GM21381 (cell line): ENCODE measurements around the gene LSM5.

Experiments
- ATAC-seq: cut with Tn5 transposase; IDR thresholded peaks from one replicate; pipeline ENCODE4 v1.9.1; 2021; ENCODE audit warnings: mild to moderate bottlenecking, moderate library complexity; ENCODE audit not compliant: unreplicated experiment

Gene LSM5

GRCh38 chr7:32490127-32490796 is at the start of gene LSM5:
LSM5 (minus strand) TSS chr7:32490380; CDS start chr7:32490365, 15 bp downstream.
- ATAC-seq = peak; percentile 85

GRCh38 chr7:32539366-32539765 is 49.2 kb upstream of the LSM5 start:
- ATAC-seq = no peak

- no peak for ATAC-seq
Observed at GRCh38 chr7:32537760-32538159, 47.6 kb upstream of the LSM5 start.

GRCh38 chr7:32536585-32536984 is 46.4 kb upstream of the LSM5 start:
- no peak for ATAC-seq

DNA sequence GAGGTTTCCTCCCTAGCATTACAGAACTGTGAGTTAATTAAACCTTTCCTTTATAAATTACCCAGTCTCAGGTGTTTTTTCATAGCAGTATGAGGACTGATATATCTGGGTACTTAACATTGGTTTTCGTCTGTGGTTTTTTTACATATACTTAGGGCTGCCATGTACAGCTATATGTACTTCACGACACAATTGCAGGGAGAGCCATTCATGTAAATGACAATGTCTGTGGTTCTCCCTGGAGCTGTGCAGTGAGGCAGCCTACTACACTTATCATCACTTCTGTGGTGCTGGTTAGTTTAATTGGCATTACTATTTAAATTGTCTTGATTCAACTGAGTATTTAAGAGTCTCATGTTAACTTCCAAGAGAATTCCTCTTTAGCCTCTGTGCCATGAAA is 45.8 kb upstream of the LSM5 start:
- ATAC-seq = no peak

GRCh38 chr7:32535162-32535702 is 45.1 kb upstream of the LSM5 start:
- no peak for ATAC-seq

GRCh38 chr7:32533276-32534029 is 43.3 kb upstream of the LSM5 start:
- no peak for ATAC-seq

- no peak for ATAC-seq
Observed at GRCh38 chr7:32532716-32533115, 42.5 kb upstream of the LSM5 start.

- ATAC-seq = no peak
Observed at GRCh38 chr7:32532086-32532485, 41.9 kb upstream of the LSM5 start.

DNA sequence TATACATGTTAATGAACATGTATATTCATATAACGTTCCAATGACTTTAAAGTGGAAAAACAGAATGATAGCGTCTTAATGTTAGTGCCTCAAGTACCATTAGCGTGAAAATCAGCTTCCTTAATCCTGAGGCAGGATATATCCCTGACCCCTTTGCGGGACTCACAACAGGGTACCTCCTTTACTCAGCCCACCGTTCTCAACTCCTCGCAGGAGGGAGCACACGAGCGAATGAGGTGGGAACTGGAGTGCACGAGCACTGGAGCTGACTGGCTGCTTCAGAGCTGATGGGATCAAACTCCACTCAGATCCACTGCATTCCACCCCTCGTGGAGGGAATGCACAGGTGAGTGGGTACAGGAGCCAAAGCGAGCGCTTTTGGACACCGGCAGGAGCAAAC is 41.2 kb upstream of the LSM5 start:
- ATAC-seq = no peak

DNA sequence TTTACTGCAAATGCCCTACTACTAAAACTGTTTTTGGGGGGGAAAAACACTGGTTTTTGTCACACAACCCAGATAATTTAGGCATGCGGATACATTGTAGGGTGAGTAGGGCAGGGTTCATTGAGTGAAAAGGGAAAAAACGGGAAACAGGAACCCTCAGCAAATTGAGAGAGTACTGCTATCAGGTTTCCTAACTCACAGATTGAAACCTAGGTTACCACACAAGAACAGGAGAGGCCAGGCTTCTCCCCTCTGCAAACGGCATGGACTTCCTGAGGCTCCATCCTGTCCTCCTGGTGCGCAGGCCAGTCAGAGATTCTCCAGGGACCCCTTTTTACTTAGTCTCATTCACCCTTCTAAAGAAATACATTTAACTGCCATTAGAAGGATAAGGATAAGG is 35.7 kb upstream of the LSM5 start:
- no peak for ATAC-seq

DNA sequence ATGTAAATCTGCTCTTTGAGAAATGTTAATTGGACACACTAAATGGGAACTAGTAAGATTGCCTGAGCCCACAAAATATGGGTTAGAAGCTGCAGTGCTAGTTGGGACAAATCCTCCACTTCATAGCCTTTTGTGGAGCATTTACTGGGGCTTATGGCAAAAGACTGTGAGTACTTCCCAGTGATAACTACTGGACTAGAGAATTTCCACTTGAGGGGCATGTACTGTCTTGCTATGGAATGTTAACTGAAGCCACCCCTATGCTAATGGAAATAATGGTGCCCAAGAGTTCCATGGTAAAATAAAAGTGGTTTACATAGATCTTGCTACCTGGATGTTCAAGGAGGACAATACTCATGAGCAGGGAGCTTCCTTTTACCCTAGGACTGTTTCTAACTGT is 34.5 kb upstream of the LSM5 start:
- no peak for ATAC-seq

- ATAC-seq = no peak
Observed at GRCh38 chr7:32522746-32523530, 32.8 kb upstream of the LSM5 start.

GRCh38 chr7:32519763-32520162 is 29.6 kb upstream of the LSM5 start:
- no peak for ATAC-seq

DNA sequence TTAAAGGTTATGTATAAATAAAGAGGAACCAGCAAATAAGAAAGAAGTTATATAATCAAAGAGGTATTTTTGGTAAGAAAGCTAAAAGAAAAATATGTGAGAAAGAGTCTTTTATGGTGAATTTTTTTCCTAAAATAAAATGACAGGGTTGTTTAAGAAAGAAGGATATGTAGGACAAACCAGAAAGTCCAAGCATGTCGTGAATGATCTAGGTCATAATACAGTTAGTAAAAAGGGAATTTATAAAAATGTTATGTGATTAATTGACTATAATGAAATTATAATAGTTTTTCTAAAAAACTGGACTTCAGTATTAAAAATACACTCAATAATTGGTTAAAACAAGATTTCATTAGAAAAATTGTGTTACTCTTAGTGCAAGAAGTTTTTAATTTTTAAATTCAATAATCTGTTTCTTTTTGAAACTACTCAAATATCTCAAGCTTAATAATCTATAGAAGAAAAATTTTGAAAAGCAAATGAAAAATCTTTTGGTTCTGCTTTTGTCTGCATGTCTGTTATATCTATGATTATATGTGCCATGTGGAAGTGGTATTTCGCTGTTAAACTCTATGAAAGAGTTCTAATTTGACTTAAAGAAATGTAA is 28.5 kb upstream of the LSM5 start:
- ATAC-seq = no peak

- ATAC-seq = no peak
Observed at GRCh38 chr7:32516551-32517100, 26.4 kb upstream of the LSM5 start.

GRCh38 chr7:32515890-32516550 is 25.8 kb upstream of the LSM5 start:
- peak; percentile 78 for ATAC-seq

GRCh38 chr7:32513210-32513609 is 23.0 kb upstream of the LSM5 start:
- ATAC-seq = no peak

DNA sequence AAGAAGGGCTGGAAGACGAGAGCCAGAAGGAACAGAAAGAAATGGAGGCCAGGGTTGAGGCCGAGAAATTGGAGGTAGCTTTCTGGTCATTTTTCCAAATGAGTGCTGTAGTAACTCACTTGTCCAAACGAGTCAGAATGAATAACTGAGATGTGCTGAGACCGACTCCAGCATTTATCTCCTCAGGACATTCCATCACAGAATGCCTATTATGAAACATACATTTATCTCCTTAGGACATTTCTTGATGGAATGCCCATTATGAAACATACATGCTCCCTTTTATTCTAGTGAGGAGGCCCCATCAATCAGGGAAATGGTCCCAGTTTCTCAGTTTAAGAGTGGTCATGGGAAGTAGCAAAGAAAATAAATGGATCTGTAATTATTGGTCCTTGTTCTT is 21.6 kb upstream of the LSM5 start:
- no peak for ATAC-seq

- ATAC-seq = no peak
Observed at GRCh38 chr7:32507414-32507813, 17.2 kb upstream of the LSM5 start.
